B cell (primary cell): ENCODE results near the gene CHAF1B. TPM values are rescaled to one million over a fixed set of nuclear protein-coding genes. Genes with fewer than 3 reads are reported as not detected.

ENCODE experiments used
- ATAC-seq: fragments of 200-7000 bp; cut with Tn5 transposase; one replicate; pipeline ENCODE4 v1.10.0; 2021; ENCODE audit warnings: low read depth, mild to moderate bottlenecking, moderate number of reproducible peaks, moderate library complexity
- CTCF ChIA-PET: fragments of 350-600 bp; sonication (Branson Sonifier 250); formaldehyde crosslinking; loops from one replicate; lab custom pipeline; 2021; ENCODE audit warnings: antibody characterized with exemption, inconsistent platforms; lab: Charles Lee
- POLR2A ChIA-PET: fragments of 350-600 bp; sonication (Branson Sonifier 250); formaldehyde crosslinking; loops from one replicate; lab custom pipeline; 2021; ENCODE audit warnings: antibody characterized with exemption; lab: Charles Lee
- DNase-seq: peaks from one replicate; pipeline ENCODE4 v3.0.0; 2013
- H2AFZ ChIP-seq: 2 replicates; pipeline ENCODE4 v1.6.1; 2012; ENCODE audit warnings: mild to moderate bottlenecking, low read depth, low read length; ENCODE audit not compliant: insufficient read depth, poor library complexity, severe bottlenecking
- H3K27ac ChIP-seq, 2 donors: 1 replicate in 1 of 2; 2 replicates in 1 of 2; pipeline ENCODE4 v1.5.1; 2012 to 2013; ENCODE audit warnings: low read length in 2 of 2, mild to moderate bottlenecking in 2 of 2, moderate library complexity in 1 of 2
- H3K27me3 ChIP-seq, 4 experiments: fragments of 200-600 bp in 1 of 4; sonication (generic) in 1 of 4; replicated peaks in 1 of 4; 1 replicate in 2 of 4; 2 replicates in 2 of 4; pipeline versions ENCODE4 v1.6.1 to v1.7.0; 2013 to 2016; ENCODE audit warnings: low read length in 3 of 4, mild to moderate bottlenecking in 2 of 4, mixed read lengths in 1 of 4, moderate library complexity in 1 of 4; ENCODE audit not compliant: insufficient read depth in 4 of 4, control insufficient read depth in 3 of 4; ENCODE audit errors: control extremely low read depth in 1 of 4
- H3K36me3 ChIP-seq, 2 experiments: replicated peaks in 1 of 2; 1 replicate in 1 of 2; 2 replicates in 1 of 2; pipeline versions ENCODE4 v1.6.1 to v1.7.1; 2013; ENCODE audit warnings: low read length in 1 of 2; ENCODE audit not compliant: insufficient read depth in 2 of 2, control insufficient read depth in 1 of 2; ENCODE audit errors: control extremely low read depth in 1 of 2, extremely low read depth in 1 of 2
- H3K4me1 ChIP-seq, 2 donors: fragments of 200-600 bp in 1 of 2; sonication (generic) in 1 of 2; 1 replicate in 1 of 2; 2 replicates in 1 of 2; pipeline versions ENCODE4 v1.5.1 to v1.6.1; 2013 to 2017; ENCODE audit warnings: low read length in 2 of 2; ENCODE audit not compliant: control insufficient read depth in 2 of 2, insufficient read depth in 2 of 2
- H3K4me2 ChIP-seq: replicated peaks from 2 replicates; pipeline ENCODE3; 2012; ENCODE audit warnings: mild to moderate bottlenecking, low read depth, low read length; ENCODE audit not compliant: poor library complexity, severe bottlenecking
- H3K4me3 ChIP-seq, 5 experiments: fragments of 200-600 bp in 1 of 5; sonication (generic) in 1 of 5; 1 replicate in 3 of 5; 2 replicates in 2 of 5; pipeline versions ENCODE4 v1.5.1 to v1.7.0; 2011 to 2016; ENCODE audit warnings: low read length in 4 of 5, mild to moderate bottlenecking in 4 of 5, low read depth in 2 of 5, control low read depth in 1 of 5, moderate library complexity in 1 of 5; ENCODE audit not compliant: insufficient read depth in 1 of 5; ENCODE audit errors: control extremely low read depth in 1 of 5, extremely low read depth in 1 of 5
- H3K79me2 ChIP-seq: fragments of 200-600 bp; sonication (generic); one replicate; pipeline ENCODE4 v1.6.0; 2016; ENCODE audit warnings: low read length; ENCODE audit not compliant: control insufficient read depth, insufficient read depth
- H3K9ac ChIP-seq: fragments of 200-600 bp; sonication (generic); 2 replicates; pipeline ENCODE4 v1.6.1; 2017; ENCODE audit warnings: mild to moderate bottlenecking, low read length, moderate library complexity
- H3K9me3 ChIP-seq, 3 donors: one replicate each; pipeline versions ENCODE4 v1.6.1 to v1.7.1; 2013; ENCODE audit warnings: low read length in 2 of 3; ENCODE audit not compliant: control insufficient read depth in 2 of 3, insufficient read depth in 1 of 3; ENCODE audit errors: control extremely low read depth in 1 of 3
- H4K20me1 ChIP-seq: 2 replicates; pipeline ENCODE4 v1.6.0; 2012; ENCODE audit warnings: mild to moderate bottlenecking, low read length; ENCODE audit not compliant: insufficient read depth, control insufficient read depth, poor library complexity, severe bottlenecking
- H3K27ac Mint-ChIP-seq: one replicate; pipeline ENCODE4 v1.8.0; 2021; ENCODE audit warnings: mixed read lengths
- H3K27me3 Mint-ChIP-seq: one replicate; pipeline ENCODE4 v1.8.0; 2021; ENCODE audit warnings: mixed read lengths
- H3K4me1 Mint-ChIP-seq: one replicate; pipeline ENCODE4 v1.8.0; 2021; ENCODE audit warnings: mixed read lengths
- H3K4me3 Mint-ChIP-seq: one replicate; pipeline ENCODE4 v1.8.0; 2021; ENCODE audit warnings: mixed read lengths
- H3K9me3 Mint-ChIP-seq: one replicate; pipeline ENCODE4 v1.8.0; 2022; ENCODE audit warnings: mixed read lengths; ENCODE audit not compliant: insufficient read depth
- EZH2 ChIP-seq: IDR thresholded peaks from 2 replicates; pipeline ENCODE4 v1.6.1; 2012; ENCODE audit warnings: borderline replicate concordance, low read depth, mild to moderate bottlenecking, moderate library complexity, low read length; ENCODE audit not compliant: insufficient read depth, poor library complexity, severe bottlenecking
- WGBS: methylation state at CpG from one replicate; pipeline ENCODE4 v1.1.5; 2013; ENCODE audit warnings: missing lambda C conversion rate; ENCODE audit not compliant: insufficient coverage; 5-methylcytosine and 5-hydroxymethylcytosine counted together
- intact Hi-C: fragments of 100-400 bp; cut with micrococcal nuclease; formaldehyde crosslinking; loops from one replicate; pipeline ENCODE4 v1.10.0; 2022
- polyA plus RNA-seq: library from polyadenylated mRNA; depleted of rRNA; stranded (reverse); fragments of >200 nt; gene quantifications from 2 replicates; pipeline ENCODE4 v1.2.3, GENCODE V29; 2012
- small RNA-seq: library from RNA; depleted of rRNA; stranded (forward); fragments of <200 nt; gene quantifications from one replicate; pipeline ENCODE3, GENCODE V24; 2012; ENCODE audit warnings: low replicate concordance, low read depth; ENCODE audit not compliant: insufficient read length
- total RNA-seq, 2 donors: library from RNA; stranded (reverse); fragments of 120-200 nt in 1 of 2; gene quantifications; 1 replicate in 1 of 2; 2 replicates in 1 of 2; pipeline versions ENCODE4 v1.2.3 to v1.2.4, GENCODE V29; 2013 to 2022
- TF ChIP-seq, protein P1 (sequence below): fragments of 200-600 bp; IDR thresholded peaks from one replicate; pipeline ENCODE4 v1.8.0; 2022; ENCODE audit warnings: antibody characterized with exemption, mild to moderate bottlenecking

Gene CHAF1B
- total and polyA plus RNA-seq, 2 donors (not counting 1 experiment from before 2014, with no cell fraction given), result 1.1 to 1.9 TPM

DNA sequence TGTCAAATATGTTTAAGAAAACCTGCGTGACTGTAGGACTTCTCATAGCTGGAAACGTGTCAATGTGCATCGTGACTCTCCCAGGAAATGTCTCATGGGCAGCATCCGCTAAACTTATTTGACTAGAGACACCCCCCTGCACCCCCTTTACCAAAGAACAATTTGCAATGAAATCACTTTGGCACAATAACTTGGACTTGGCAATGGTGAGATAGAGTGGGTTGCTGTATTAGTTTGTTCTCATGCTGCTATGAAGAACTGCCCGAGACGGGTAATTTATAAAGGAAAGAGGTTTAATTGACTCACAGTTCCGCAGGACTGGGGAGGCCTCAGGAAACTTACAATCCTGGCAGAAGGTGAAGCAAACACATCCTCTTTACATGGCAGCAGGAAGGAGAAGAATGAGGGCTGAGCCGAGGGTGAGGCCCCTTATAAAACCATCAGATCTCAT is 80.9 kb downstream of the CHAF1B start:
- no peaks in the 10 kb centered on the region for H3K4me1 ChIP-seq
- ATAC-seq, result no peak
- WGBS, result 100% methylated on average over 3 of the region's 8 CpGs
- H3K9me3 ChIP-seq, result no peaks in the 10 kb centered on the region
- Mint-ChIP-seq H3K4me3 (no peak overlapping the region), H3K27me3 (peaks cover 3% of the 10 kb centered on the region), H3K27ac (no peak overlapping the region), H3K4me1 (no peaks in the 10 kb centered on the region), H3K9me3 (no peaks in the 10 kb centered on the region)
- POLR2A ChIA-PET, result no interaction called here
- no peak overlapping the region for H2AFZ ChIP-seq
- no peak overlapping the region for H3K4me2 ChIP-seq
- CTCF ChIA-PET, result no interaction called here
- TF ChIP-seq, protein P1, sequence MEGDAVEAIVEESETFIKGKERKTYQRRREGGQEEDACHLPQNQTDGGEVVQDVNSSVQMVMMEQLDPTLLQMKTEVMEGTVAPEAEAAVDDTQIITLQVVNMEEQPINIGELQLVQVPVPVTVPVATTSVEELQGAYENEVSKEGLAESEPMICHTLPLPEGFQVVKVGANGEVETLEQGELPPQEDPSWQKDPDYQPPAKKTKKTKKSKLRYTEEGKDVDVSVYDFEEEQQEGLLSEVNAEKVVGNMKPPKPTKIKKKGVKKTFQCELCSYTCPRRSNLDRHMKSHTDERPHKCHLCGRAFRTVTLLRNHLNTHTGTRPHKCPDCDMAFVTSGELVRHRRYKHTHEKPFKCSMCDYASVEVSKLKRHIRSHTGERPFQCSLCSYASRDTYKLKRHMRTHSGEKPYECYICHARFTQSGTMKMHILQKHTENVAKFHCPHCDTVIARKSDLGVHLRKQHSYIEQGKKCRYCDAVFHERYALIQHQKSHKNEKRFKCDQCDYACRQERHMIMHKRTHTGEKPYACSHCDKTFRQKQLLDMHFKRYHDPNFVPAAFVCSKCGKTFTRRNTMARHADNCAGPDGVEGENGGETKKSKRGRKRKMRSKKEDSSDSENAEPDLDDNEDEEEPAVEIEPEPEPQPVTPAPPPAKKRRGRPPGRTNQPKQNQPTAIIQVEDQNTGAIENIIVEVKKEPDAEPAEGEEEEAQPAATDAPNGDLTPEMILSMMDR, result no peak
- TF ChIP-seq EZH2, result no peak
- H3K79me2 ChIP-seq, result no peaks in the 10 kb centered on the region
- intact Hi-C loops, result no loop called here
- H3K27me3 ChIP-seq, result no peaks in the 10 kb centered on the region
- no peak overlapping the region for H3K27ac ChIP-seq
- no peaks in the 10 kb centered on the region for H4K20me1 ChIP-seq
- no peak overlapping the region for H3K4me3 ChIP-seq
- H3K9ac ChIP-seq, result no peak overlapping the region
- no peak for DNase-seq
- H3K36me3 ChIP-seq, result no peaks in the 10 kb centered on the region

Small RNA genes within 50 kb of the gene (small RNA-seq; reads per million reads assigned to genes)
- gene ATP5MFP1, result not detected

Other genes with a start within 250 kb of the CHAF1B start
- 44.2 and 44.4 TPM in 2 replicates for gene DOP1B, start 228.6 kb upstream of the CHAF1B start, total RNA-seq
- 31.3 and 37.2 TPM in 2 replicates for gene DOP1B, start 228.6 kb upstream of the CHAF1B start, polyA plus RNA-seq
- gene MORC3, start 65.2 kb upstream of the CHAF1B start, total RNA-seq, result 104 and 113 TPM in 2 replicates
- gene MORC3, start 65.2 kb upstream of the CHAF1B start, polyA plus RNA-seq, result 44.9 and 68.8 TPM in 2 replicates
- 0.39 TPM in 1 of 2 replicates, not detected in the other for gene CLDN14, start 94.7 kb downstream of the CHAF1B start, total RNA-seq
- not detected in 2 replicates for gene CLDN14, start 94.7 kb downstream of the CHAF1B start, polyA plus RNA-seq